ENCODE measurements around the gene B3GNT8. TPM values are rescaled to one million over a fixed set of nuclear protein-coding genes. Genes with fewer than 3 reads are reported as not detected.
A peak's percentile ranks its signal among the peaks of the same experiment; 100 is the strongest.

The B3GNT8 gene
- total and polyA plus RNA-seq, 8 donors: 2.5 to 41.5 (median 7.0) TPM

DNA sequence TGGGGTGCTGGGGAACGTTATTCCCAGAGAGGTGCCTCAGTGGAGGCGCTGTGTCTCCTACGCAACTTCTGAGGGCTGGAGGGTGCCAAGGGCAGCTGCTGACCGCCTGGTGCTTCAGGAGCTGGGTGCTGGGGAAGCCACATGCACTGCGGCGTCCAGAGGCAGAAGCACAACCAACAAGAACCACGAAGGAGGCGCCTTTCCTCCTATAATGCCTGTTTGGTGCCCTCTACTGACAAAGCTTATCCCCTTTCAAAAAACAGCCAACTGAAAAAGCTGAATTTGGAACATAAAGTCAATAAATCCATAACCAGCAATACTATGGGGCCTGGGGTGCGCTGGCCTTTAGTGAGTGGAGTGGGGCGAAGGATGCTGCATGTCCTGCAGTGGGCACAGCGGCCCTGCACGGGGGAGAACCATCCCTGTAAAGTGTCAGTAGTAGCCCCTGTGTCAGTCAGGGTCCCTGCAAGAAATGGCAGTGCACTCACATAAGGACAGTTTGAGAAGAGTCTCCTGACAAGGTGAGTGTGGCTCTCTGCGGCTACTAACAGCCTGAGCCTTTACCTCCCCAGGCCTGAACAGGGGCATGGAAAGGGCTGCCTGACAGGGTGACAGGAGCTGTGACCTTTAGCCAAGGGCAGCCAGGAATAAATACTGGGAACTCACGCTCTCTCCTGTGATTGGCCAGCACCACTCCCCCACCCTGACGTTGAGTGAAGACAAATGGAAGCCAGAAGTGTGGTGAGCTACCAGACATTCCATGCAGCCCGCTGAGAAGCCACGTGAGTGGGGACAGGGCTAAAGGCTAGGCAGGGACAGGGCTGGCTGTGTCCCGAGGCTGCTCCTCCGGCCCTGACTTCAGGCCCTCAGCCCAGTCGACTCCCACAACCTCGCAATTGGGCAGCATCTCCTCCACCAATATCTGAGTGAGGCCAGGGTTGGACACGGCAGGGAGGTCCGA lies 4.5 kb upstream of the B3GNT8 start:
- no peaks in the 10 kb centered on the region for H3K9me3 ChIP-seq
- peaks cover 10 to 37% of the 10 kb centered on the region in 2 donors for H3K4me1 ChIP-seq
- intact Hi-C loops (cut with DNase I): no loop called here
- H3K27me3 ChIP-seq: no peaks in the 10 kb centered on the region
- peak overlapping the region in 1 of 2 donors; percentile 34 for H3K27ac ChIP-seq
- TF ChIP-seq, protein P1, sequence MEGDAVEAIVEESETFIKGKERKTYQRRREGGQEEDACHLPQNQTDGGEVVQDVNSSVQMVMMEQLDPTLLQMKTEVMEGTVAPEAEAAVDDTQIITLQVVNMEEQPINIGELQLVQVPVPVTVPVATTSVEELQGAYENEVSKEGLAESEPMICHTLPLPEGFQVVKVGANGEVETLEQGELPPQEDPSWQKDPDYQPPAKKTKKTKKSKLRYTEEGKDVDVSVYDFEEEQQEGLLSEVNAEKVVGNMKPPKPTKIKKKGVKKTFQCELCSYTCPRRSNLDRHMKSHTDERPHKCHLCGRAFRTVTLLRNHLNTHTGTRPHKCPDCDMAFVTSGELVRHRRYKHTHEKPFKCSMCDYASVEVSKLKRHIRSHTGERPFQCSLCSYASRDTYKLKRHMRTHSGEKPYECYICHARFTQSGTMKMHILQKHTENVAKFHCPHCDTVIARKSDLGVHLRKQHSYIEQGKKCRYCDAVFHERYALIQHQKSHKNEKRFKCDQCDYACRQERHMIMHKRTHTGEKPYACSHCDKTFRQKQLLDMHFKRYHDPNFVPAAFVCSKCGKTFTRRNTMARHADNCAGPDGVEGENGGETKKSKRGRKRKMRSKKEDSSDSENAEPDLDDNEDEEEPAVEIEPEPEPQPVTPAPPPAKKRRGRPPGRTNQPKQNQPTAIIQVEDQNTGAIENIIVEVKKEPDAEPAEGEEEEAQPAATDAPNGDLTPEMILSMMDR (IDR thresholded peaks at IDR 0.05): peak in 1 of 2 donors; percentile 25
- peaks cover 0 to 51% of the 10 kb centered on the region in 2 donors for H3K36me3 ChIP-seq
- DNase-seq: peak in 1 of 4 donors; percentile 67
- no peak for ATAC-seq
- H3K4me3 ChIP-seq: no peak overlapping the region

DNA sequence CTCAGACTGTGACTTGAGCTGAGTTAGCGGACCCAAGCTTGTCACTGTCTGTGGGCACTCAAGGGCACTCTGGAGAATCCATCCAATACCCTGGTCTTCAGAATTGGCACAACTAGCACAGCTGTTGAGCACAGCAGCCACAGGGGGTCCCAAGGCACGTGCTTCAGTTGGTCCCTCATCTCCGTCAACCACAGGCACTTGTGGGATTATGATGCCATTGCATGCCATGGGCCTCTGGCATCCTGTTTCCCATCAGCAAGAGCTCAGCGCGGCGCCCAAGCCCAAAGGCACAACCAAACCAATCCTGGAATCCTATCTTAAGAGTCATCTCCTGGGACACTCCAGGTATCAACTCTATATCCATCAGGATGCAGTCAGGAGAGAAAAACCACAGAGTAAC lies 3.7 kb upstream of the B3GNT8 start:
- Histone ChIP-seq H3K4me3 (no peak overlapping the region), H3K36me3 (peaks cover 0 to 47% of the 10 kb centered on the region in 2 donors), H3K4me1 (peaks cover 10 to 45% of the 10 kb centered on the region in 2 donors), H3K27me3 (no peaks in the 10 kb centered on the region), H3K9me3 (no peaks in the 10 kb centered on the region), H3K27ac (peak overlapping the region in 1 of 2 donors; percentile 34)
- DNase-seq (peak in 1 of 4 donors; percentile 28), ATAC-seq (no peak)
- TF ChIP-seq, protein P1 (IDR thresholded peaks at IDR 0.05): no peak
- intact Hi-C loops (cut with DNase I): no loop called here

DNA sequence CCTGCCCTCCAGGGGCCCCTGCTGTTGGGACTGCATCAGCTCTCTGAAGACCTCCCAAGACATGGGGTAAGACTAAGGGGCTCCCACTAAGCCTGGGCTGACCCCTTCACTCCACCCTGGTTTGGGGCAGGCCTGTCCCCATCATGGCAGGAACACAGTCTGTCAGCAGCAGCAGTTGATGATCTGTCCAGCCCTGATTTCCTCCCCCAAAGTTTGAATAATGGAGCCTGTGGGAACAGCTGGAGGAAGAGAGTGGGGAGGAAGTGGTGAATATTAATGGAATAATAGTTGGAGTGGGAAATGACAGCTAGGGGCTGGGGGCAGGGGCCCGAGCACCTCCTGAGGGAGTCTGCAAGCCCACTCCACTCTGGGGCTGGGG lies 1.3 kb upstream of the B3GNT8 start:
- ATAC-seq (no peak), DNase-seq (no peak)
- intact Hi-C loops (cut with DNase I): no loop called here
- TF ChIP-seq, protein P1 (IDR thresholded peaks at IDR 0.05): no peak
- Histone ChIP-seq H3K4me3 (peak overlapping the region; percentile 49 to 71), H3K27me3 (no peaks in the 10 kb centered on the region), H3K36me3 (peaks cover 0 to 60% of the 10 kb centered on the region in 2 donors), H3K27ac (peak overlapping the region; percentile 75 to 90), H3K9me3 (no peaks in the 10 kb centered on the region), H3K4me1 (peaks cover 14 to 64% of the 10 kb centered on the region in 2 donors)

DNA sequence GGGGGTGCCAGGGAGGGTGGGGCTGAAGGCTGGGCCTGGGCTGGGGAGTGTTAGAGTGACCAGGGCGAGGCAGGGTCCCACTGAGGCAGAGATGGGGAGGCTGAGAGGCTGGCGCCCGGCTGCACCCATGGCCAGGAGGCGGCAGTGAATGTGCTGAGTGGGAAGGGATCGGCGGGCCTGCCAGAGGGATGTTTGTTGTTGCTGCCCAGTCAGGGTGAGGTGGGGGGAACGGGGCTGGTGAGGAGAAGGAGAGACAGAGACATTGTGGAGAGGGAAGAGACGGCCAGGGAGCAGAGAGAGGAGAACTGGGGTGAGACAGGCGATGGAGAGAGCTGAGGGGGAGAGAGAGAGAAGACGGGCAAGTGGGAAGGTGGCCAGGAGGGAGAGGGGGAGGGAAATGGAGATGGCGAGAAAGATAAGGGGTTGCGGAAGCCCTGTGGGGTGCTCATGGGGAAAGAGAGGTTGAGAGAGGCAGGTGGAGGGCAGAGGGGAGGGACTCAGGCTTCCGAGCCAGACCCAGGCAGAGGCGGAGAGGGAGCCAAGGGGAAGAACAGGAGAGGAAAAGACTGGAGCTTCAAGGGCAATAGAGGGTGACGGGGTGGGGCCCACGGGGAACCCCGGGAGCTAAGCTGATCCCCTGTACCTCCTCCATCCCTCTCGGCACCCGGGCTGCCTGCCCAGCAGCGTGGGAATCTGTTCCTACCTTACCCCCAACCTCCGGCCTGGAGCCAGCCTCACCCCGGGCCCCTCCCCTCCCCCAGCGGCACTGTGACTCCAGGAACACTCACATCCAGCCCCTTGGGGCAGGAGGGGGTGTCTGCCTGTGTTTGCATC lies 690 bp upstream of the B3GNT8 start:
- intact Hi-C loops (cut with DNase I): no loop called here
- Histone ChIP-seq H3K4me3 (peak overlapping the region; percentile 49 to 71), H3K9me3 (no peaks in the 10 kb centered on the region), H3K36me3 (peaks cover 0 to 60% of the 10 kb centered on the region in 2 donors), H3K27me3 (no peaks in the 10 kb centered on the region), H3K4me1 (peaks cover 14 to 70% of the 10 kb centered on the region in 2 donors), H3K27ac (peak overlapping the region; percentile 75 to 90)
- DNase-seq (peak; percentile 29 to 85 (median 54)), ATAC-seq (peak; percentile 50)
- TF ChIP-seq, protein P1 (IDR thresholded peaks at IDR 0.05): no peak

Data from left lung (tissue), 10 donors.